SK-N-MC (cell line): Measurements from ENCODE around the gene MZF1.

Experiments
- EZH2 ChIP-seq: fragments of 200-600 bp; sonication (generic); IDR thresholded peaks from one replicate; pipeline ENCODE4 v1.6.1; 2017; ENCODE audit warnings: antibody characterized with exemption
- POLR2AphosphoS5 ChIP-seq: IDR thresholded peaks from 2 replicates; pipeline ENCODE4 v1.6.1; 2012; ENCODE audit warnings: mild to moderate bottlenecking, low read depth, low read length, borderline replicate concordance

DNA sequence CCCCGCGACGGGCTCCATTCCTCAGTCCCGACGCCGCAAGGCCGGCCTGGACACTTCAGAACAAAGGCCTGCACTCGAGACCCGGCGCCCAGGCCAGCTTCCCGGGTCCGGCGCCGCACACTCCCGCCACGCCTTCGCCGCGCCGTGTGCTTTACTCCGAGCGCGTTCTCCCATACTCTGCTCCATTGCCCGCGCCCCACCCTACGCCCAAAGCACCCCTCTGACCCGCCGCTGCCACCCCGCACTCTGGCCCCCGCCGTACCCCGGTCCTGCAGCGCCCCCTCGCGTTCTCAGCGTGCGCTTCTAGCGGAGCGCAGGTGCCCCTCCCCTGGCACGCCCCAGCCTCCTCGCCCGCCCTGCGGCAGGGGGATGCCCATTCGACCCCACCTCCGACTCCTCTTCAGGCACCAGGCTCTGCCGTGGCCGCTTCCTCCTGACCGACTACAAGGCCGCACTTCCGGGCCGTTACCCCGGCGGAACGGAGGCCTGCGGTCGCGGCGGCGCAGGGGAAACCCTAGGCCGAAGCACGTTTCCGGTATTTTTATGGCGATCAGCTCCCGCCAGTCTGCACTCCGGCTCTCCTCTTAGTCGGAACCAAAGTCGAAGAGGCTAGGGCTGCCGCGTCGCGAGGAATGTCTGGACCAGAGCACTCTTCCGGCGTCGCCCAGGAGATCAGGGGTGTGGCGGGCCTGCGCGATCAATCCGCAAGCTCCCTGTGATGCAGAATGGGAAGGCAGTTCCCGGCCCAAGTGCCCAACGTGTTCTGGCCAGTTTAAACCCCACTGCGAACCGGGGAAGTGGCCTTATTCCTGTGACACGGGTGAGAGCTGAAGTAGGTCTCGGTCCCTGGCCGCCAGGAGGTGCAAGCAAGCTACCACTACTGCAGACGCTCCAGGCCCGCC is 53.5 kb downstream of the MZF1 start, which contains the start of gene ZBTB45:
- TF ChIP-seq POLR2AphosphoS5 (peak; percentile 84), EZH2 (no peak)
